Adipocyte (in vitro differentiated cells): Measurements from ENCODE around the gene S100B.
A peak's percentile ranks its signal among the peaks of the same experiment; 100 is the strongest.

Experiments used
- DNase-seq: peaks from one replicate; pipeline ENCODE4 v3.0.0-alpha.2; 2015; ENCODE audit warnings: low read depth
- H3K27me3 ChIP-seq: replicated peaks from 2 replicates; pipeline ENCODE4 v1.7.0; 2013; ENCODE audit warnings: mild to moderate bottlenecking, low read length, moderate library complexity; ENCODE audit not compliant: control insufficient read depth, insufficient read depth
- H3K36me3 ChIP-seq: 2 replicates; pipeline ENCODE4 v1.7.0; 2013; ENCODE audit warnings: low read length, mild to moderate bottlenecking, moderate library complexity; ENCODE audit not compliant: control insufficient read depth, insufficient read depth, severe bottlenecking
- H3K4me1 ChIP-seq: 2 replicates; pipeline ENCODE4 v1.7.0; 2013; ENCODE audit warnings: mild to moderate bottlenecking, low read length, moderate library complexity; ENCODE audit not compliant: control insufficient read depth, insufficient read depth
- H3K4me3 ChIP-seq: 2 replicates; pipeline ENCODE4 v1.7.0; 2013; ENCODE audit warnings: mild to moderate bottlenecking, low read length, moderate library complexity
- H3K9ac ChIP-seq: 2 replicates; pipeline ENCODE4 v1.7.0; 2013; ENCODE audit warnings: mild to moderate bottlenecking, low read length, moderate library complexity
- H3K9me3 ChIP-seq: 2 replicates; pipeline ENCODE4 v1.7.0; 2013; ENCODE audit warnings: mild to moderate bottlenecking, low read length, moderate library complexity; ENCODE audit not compliant: control insufficient read depth

The S100B gene

DNA sequence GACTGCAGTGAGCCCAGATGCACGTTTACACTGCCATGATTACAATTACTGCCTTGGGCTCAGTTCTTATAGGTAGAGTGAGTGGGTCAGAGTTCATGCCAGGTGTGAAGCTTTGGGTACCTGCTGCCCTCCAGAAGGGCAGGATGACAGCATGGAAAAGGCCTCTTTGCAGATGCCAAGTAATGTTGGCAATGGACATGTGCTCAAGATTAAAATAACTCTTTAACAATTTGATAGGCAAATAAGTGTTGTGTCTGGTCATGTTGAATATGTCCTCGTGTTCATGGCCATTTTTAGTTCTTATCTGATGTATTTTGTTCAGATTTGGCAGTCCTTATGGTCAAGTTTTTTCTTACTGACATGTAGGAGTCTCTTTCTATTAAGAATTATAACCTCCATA is 34.8 kb downstream of the S100B start:
- DNase-seq, result no peak
- no peak overlapping the region for H3K9ac ChIP-seq
- H3K27me3 ChIP-seq, result no peaks in the 10 kb centered on the region
- H3K36me3 ChIP-seq, result peaks cover 68% of the 10 kb centered on the region
- H3K9me3 ChIP-seq, result peaks cover 14% of the 10 kb centered on the region
- H3K4me3 ChIP-seq, result no peak overlapping the region
- H3K4me1 ChIP-seq, result no peaks in the 10 kb centered on the region

DNA sequence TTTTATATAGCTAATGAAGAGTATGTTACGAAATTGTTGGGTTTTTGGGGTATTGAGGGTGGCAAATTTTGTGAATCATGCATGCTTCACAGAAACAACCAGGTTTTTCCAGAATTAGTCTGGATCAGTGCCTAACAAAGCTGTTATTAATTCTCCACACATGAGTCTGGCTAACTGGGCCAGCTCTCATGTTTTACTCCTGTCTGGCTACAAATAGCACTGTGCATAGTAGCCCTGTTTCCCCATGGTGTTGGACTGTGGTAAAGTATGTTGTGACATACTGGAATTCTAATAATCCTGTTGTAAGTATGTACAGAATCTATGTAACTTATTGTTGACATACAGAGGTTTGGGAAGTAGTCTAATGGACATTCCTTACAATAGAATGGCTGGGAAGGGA is 35.8 kb downstream of the S100B start:
- H3K9me3 ChIP-seq, result peaks cover 11% of the 10 kb centered on the region
- no peak overlapping the region for H3K4me3 ChIP-seq
- DNase-seq, result peak; percentile 3
- peaks cover 79% of the 10 kb centered on the region for H3K36me3 ChIP-seq
- no peaks in the 10 kb centered on the region for H3K4me1 ChIP-seq
- no peaks in the 10 kb centered on the region for H3K27me3 ChIP-seq
- no peak overlapping the region for H3K9ac ChIP-seq

GRCh38 chr21:46568562-46568961 is 36.3 kb downstream of the S100B start:
- Histone ChIP-seq H3K9me3 (peaks cover 11% of the 10 kb centered on the region), H3K4me3 (no peak overlapping the region), H3K9ac (no peak overlapping the region), H3K27me3 (no peaks in the 10 kb centered on the region), H3K4me1 (no peaks in the 10 kb centered on the region), H3K36me3 (peaks cover 84% of the 10 kb centered on the region)
- DNase-seq, result no peak

DNA sequence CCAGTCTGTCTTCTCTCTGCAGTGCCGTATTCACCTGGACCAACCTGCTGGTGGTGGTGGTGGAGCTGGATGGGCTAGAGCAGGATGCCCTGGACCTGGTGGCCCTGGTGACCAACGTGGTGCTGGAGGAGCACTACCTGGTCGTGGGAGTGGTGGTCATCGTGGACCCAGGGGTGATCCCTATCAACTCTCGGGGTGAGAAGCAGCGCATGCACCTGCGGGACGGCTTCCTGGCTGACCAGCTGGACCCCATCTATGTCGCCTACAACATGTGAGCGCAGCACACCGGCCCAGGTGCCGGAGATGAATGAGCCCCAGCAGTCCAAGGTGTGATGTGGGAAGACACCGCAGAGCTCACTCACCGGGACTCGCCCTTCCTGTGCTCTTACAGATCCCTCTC is 37.5 kb downstream of the S100B start:
- no peak overlapping the region for H3K4me3 ChIP-seq
- H3K27me3 ChIP-seq, result no peaks in the 10 kb centered on the region
- DNase-seq, result no peak
- H3K9ac ChIP-seq, result no peak overlapping the region
- no peaks in the 10 kb centered on the region for H3K4me1 ChIP-seq
- H3K36me3 ChIP-seq, result peaks cover 86% of the 10 kb centered on the region
- no peaks in the 10 kb centered on the region for H3K9me3 ChIP-seq

- DNase-seq, result no peak
- H3K27me3 ChIP-seq, result no peaks in the 10 kb centered on the region
- no peak overlapping the region for H3K4me3 ChIP-seq
- peaks cover 94% of the 10 kb centered on the region for H3K36me3 ChIP-seq
- no peak overlapping the region for H3K9ac ChIP-seq
- no peaks in the 10 kb centered on the region for H3K4me1 ChIP-seq
- no peaks in the 10 kb centered on the region for H3K9me3 ChIP-seq
These were observed 40.5 kb downstream of the S100B start for GRCh38 chr21:46564391-46564790.

- Histone ChIP-seq H3K27me3 (no peaks in the 10 kb centered on the region), H3K9ac (no peak overlapping the region), H3K9me3 (no peaks in the 10 kb centered on the region), H3K36me3 (peaks cover 97% of the 10 kb centered on the region), H3K4me3 (no peak overlapping the region), H3K4me1 (no peaks in the 10 kb centered on the region)
- no peak for DNase-seq
These were observed 41.8 kb downstream of the S100B start for GRCh38 chr21:46562964-46563607.

DNA sequence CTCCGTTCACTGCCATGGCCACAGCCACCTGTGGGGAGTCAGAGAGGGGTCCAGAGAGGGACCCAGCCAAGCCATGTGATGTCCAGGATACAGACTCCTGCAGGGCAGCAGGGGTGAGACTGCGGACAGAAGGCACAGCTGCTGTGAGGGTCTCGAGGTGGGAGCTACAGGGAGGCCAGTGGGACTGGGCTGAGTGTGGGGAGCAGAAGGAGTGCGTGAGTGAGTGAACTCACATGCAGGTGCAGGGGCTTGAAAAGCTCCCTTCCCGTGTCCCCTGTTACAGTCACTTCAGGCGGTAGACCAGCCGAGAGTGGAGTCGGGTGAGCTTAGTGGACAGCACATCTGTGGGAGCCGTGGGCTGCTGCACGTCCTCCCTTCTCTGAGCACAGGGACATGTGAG is 42.4 kb downstream of the S100B start:
- Histone ChIP-seq H3K27me3 (no peaks in the 10 kb centered on the region), H3K4me1 (no peaks in the 10 kb centered on the region), H3K9me3 (no peaks in the 10 kb centered on the region), H3K4me3 (no peak overlapping the region), H3K36me3 (peaks cover 97% of the 10 kb centered on the region), H3K9ac (no peak overlapping the region)
- no peak for DNase-seq

DNA sequence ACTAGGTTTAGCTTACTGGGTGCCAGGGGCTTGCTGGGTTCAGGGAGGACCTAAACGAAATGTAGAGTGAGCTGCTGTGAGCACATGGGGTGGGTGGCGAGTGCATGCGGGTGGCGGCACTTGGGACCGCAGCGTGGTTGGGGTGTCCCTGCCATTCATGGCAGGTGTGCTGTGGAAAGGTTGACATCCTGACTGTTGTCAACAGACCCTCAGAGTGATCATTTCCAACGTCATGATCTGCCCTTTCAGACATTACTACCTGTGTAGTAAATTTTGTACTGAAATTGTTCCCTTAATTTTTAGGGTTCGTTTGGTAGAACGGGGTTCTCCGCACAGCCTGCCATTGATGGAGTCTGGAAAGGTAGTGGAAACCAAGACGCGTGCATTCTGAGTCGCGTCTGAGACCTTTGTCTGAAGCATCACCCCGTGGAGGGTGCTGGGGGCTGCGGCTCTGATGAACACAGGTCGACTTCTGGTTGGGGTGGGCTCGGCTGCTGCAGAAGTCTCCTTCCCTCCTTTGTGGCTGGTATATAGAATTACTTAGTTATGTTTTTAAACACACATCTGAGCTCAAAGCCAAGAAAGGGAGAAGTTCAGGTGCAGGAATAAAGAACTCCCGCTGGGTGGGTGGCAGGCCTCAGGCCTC is 43.3 kb downstream of the S100B start:
- peaks cover 97% of the 10 kb centered on the region for H3K36me3 ChIP-seq

DNA sequence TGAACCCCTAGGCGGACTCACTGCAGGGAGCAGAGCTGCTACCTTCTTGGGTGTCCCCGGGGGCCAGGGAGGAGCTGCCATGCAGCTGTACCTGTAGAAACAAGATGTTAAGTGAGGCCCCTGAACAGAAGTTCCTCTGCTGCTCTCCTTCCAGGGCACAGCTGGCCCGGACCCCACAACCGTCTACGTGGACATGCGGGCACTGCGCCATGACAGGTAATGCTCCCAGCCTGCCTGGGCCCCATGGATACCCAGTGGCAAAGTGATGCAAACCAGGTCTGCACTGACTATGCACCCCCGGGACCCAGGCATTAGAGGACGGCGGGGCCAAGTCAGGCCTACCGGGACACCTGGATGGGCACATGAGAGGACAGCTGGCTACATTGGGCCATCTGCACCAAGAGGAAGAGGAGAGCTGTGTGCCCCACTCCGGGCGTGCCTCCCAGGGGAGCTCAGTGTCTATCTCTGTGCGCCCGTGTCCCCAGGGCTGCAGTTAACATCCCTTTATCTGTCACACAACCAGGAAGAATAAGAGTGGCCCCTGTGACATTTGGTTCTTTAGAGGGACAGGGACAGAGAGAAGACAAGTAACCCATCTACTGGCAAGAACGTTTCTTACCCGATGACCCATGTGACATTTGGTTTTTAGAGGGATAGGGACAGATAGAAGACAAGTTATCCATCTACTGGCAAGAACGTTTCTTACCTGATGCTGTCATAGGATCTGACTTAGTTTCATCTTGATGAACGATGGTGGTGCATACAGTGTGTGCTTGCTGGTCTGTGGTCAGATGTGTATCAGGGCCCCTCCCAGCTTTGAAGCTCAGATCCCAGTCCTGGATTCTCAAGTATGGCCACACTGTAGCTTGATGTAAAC is 44.1 kb downstream of the S100B start:
- Histone ChIP-seq H3K9me3 (no peaks in the 10 kb centered on the region), H3K4me1 (no peaks in the 10 kb centered on the region), H3K4me3 (no peak overlapping the region), H3K36me3 (peaks cover 93% of the 10 kb centered on the region), H3K9ac (no peak overlapping the region), H3K27me3 (no peaks in the 10 kb centered on the region)
- DNase-seq, result no peak

More for the DNA sequence above, 43.3 kb downstream of the S100B start:
- H3K27me3 ChIP-seq, result no peaks in the 10 kb centered on the region
- no peak overlapping the region for H3K9ac ChIP-seq
- no peaks in the 10 kb centered on the region for H3K9me3 ChIP-seq
- no peak for DNase-seq
- no peaks in the 10 kb centered on the region for H3K4me1 ChIP-seq
- H3K4me3 ChIP-seq, result no peak overlapping the region

DNA sequence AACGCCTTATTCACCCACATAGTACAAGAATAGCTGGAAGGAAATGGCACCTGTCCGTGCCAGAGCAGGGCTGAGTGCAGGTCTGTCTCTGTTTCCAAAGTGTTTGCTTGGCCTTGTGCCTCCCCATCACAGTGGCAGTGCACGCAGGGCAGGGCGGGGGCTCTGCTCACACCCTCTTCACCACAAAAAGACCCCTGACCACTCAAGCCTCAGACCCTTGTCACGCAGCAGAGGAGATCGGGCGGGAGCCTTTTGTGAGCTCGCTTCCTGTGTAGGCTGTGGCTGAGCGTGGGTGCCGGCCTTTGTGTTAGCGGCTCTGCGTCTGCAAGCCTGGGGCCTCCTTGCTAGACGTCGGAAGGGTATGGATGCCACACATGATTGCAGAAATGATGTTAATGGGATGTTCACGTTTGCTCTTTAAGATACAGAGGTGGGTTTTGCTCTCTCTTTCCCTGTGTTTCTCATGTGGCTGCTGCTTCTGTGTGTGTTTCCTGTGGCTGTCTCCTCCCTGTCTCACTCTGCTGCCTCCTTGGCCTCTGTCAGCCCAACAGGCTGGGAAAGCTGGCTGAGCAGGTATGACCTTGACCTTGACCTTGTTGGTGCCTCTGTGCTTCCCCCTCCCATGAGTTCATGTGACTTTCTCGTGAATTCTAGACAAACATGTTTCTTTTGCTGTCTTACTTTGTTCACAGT is 45.4 kb downstream of the S100B start:
- Histone ChIP-seq H3K4me1 (no peaks in the 10 kb centered on the region), H3K4me3 (no peak overlapping the region), H3K36me3 (peaks cover 88% of the 10 kb centered on the region), H3K27me3 (no peaks in the 10 kb centered on the region), H3K9me3 (no peaks in the 10 kb centered on the region), H3K9ac (no peak overlapping the region)
- no peak for DNase-seq

DNA sequence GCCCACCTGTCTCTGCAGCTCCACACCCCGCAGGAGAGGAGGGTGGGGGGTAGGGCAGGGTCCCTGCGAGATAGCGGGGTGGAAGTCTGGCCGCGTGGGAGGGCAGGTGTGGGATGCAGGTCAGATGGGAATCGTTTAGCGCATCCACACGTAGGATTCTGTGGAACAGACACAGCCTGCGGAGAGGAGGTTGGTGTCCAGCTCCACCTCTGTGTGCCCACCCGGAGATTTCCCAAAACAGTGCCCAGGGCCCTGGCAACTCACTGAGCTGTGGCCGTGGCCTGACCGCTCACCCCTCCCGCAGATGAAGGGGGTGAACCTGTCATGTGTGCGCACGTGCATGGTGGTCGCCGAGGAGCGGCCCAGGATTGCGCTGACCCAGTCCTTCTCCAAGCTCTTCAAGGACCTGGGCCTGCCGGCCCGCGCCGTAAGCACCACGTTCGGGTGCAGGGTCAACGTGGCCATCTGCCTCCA is 46.9 kb downstream of the S100B start:
- Histone ChIP-seq H3K4me3 (no peak overlapping the region), H3K9me3 (no peaks in the 10 kb centered on the region), H3K27me3 (no peaks in the 10 kb centered on the region), H3K36me3 (peaks cover 86% of the 10 kb centered on the region), H3K9ac (no peak overlapping the region), H3K4me1 (no peaks in the 10 kb centered on the region)
- no peak for DNase-seq
